HG02759 (cell line): ENCODE measurements around the gene SPOCD1.

Experiments
- ATAC-seq: cut with Tn5 transposase; IDR thresholded peaks from one replicate; pipeline ENCODE4 v1.9.1; 2021; ENCODE audit warnings: mild to moderate bottlenecking, moderate library complexity; ENCODE audit not compliant: unreplicated experiment

The SPOCD1 gene

DNA sequence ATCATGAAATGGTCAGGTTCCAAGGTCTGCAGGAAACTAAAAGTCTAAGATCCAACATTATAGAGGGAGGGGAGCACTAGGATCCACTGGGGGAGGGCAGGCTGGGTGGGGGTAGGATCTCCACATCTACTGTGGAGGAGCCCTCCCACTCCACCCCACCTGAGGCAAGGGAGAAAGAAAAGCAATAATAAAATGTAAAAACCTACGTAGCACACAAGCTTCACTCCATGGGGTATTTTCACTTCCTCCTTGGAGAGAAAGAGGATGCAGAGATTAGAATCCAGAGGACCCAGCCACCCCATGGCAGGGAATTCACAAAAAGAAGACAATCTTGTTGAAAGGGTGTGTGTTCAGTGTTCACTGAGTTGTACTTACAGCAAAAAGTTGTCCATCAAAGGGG lies 14.4 kb downstream of the SPOCD1 start:
- no peak for ATAC-seq

GRCh38 chr1:31800674-31800967 lies 15.2 kb downstream of the SPOCD1 start:
- no peak for ATAC-seq

DNA sequence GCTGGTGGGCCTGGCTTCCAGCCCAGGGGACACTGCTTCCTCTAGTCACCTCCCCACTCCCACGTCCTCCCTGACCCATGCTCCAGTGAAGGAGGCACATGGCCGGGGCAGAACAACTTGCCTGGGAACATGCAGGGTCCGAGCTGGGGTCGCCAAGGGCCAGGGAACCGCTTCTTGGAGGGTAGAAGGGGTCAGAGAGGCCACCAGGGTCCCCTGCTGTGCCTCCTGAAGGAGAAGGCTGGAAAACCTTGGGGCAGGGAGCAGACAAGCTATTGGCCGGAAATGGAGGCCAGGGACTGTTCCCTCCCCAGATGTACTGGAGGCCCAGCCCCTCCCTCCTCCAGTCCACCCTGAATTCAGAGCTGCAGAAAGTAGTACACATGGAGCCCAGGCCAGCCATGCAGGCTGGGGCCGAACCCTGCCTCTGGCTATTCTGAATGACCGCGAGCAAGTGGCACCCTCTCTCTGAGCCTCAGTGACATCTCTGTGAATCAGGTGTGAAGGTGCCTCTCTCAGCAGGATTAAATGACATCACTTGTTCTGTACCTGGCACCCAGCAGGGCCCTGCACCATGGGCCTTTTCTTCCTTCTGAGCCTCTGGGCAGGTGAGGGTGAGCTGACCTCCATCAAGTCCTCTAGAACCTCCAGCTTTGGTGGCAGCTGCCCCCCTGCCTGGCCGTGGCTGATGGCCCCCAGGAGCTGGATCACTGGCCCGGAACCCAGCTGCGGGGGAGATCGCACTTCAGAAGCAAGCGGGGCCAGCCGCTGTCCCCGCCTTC lies 15.7 kb downstream of the SPOCD1 start:
- ATAC-seq = no peak

GRCh38 chr1:31799196-31799894 lies 16.5 kb downstream of the SPOCD1 start:
- ATAC-seq = no peak

DNA sequence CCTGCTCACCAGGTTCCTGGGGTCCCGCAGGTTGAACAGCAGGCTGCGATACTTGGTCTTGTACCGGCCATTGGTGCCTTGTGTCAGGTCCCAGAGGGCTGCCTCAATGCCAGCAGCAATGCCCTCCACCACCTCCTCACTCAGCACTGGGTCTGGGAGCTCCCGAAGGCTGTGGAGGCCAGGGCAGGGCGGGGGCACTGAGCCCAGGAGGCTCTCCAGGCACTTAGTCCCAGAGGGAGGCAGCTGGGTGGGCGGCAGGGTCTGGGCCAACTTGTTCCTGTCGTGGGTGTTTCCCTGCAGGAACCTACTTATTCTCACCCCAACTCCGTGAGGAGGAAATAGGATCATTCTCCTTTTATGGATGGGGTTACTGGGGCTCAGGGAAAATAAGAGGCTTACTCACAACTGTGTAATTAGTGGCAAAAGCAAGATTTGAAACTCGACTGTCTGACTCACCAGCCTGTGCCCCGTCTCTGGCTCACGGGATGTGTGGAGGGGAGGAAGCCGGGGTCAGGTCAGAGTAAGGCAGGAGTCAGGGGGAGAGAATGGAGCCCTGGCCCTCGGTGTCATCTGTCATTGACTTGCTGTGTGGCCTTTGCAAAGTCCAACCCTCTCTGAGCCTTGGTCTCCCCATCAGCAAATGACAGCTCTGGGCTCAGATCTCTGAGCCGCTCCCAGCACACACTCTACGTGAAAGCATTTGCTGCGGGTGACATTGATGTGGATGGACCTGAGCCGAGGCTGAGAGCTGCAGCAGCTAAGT lies 17.2 kb downstream of the SPOCD1 start:
- ATAC-seq = no peak

- no peak for ATAC-seq
These were observed 17.8 kb downstream of the SPOCD1 start for GRCh38 chr1:31798086-31798432.

DNA sequence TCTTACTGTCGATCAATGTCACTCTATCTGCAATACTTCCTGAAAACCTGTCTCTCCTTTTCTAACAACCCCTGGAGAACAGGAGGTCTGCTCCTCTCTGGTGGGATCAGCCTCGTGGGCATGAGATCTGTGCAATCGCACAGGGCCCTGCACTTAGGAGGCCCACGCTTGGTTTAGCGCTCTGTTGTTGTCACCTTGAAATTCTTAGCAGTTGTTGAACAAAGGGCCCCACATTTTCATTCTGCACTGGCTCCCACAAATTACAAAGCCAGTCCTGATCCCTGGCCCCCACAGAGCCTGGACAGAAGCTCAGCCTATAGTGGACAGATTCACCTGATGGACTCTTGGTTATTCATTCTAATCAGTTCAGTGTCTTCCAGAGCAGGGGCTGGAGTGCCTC lies 18.6 kb downstream of the SPOCD1 start:
- ATAC-seq = no peak

GRCh38 chr1:31796707-31797106 lies 19.1 kb downstream of the SPOCD1 start:
- ATAC-seq = no peak

GRCh38 chr1:31795801-31796621 lies 19.8 kb downstream of the SPOCD1 start:
- ATAC-seq = no peak

- no peak for ATAC-seq
These were observed 20.6 kb downstream of the SPOCD1 start for GRCh38 chr1:31795096-31795675.

DNA sequence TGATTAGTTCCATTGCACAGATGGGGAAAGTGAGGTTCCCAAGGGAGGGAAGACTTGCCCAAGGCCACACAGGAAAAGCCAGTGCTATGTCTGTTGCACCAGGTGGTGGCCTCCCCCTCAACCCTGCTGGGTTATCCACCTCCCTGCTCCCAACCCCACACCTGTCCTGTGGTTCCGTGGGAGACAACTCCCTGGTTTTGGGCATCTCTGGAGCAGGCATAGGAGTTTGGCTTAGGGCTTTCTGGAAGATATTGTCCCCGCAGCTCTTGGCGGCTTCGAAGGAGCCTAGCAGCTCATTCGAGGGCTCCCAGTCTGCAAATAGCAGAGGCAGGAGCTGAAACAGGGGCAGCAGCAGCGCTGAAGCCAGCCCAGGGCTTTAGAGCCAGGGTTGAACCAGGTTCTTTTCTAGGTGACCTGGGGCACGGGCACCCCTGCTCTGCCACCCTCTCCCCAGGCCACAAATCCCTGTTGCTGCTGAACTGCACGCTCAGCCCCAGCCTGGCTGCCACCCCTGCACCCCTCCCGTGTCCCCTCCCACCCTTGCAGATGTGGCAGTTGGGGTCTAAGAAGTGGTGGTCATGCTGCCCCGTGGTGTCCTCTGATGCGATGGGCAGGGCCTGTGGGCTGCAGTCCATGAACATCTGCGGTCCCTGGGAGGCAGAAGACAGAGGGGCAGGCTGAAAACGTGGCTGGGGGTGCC lies 22.1 kb downstream of the SPOCD1 start:
- no peak for ATAC-seq

DNA sequence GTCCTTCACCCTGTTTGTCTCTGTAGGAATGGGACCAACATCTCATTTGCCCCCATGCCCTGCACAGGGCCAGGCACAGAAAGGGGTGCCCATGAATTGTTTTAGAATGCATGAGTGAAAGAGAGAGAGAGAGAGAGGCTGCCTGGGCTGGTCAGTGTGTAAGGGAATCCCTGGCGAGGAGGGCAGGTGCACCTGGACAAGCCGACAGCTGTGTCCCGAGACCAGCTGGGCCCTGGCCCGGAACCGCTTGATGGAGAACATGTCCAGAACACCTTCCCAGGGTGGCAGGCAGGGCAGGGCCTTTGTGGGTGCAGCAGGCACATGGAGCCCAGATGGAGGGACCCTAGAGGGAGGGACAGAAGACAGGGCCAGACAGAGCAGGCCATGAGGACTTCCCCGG lies 22.7 kb downstream of the SPOCD1 start:
- no peak for ATAC-seq

GRCh38 chr1:31792541-31792940 lies 23.3 kb downstream of the SPOCD1 start:
- ATAC-seq = no peak

DNA sequence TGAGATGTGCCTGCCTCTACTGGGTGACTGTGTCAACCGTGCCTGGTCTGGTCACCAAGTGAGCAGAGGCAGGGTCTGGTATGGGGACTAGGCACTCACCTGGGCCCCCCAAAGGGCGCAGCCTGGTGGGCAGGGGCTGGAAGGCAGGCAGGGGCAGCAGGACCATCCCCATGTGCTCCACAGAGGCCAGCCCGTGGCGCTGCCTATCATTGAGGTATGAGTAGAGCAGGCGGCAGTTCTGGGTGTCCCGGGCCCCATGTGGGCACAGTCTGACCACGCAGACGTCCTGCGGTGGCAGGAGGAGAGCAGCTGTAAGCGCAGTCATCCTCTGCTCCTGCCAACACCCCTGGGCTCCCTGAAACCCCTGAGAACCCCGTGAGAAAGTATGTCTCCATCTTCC lies 23.7 kb downstream of the SPOCD1 start:
- no peak for ATAC-seq

- no peak for ATAC-seq
These were observed 24.5 kb downstream of the SPOCD1 start for GRCh38 chr1:31791131-31791858.

DNA sequence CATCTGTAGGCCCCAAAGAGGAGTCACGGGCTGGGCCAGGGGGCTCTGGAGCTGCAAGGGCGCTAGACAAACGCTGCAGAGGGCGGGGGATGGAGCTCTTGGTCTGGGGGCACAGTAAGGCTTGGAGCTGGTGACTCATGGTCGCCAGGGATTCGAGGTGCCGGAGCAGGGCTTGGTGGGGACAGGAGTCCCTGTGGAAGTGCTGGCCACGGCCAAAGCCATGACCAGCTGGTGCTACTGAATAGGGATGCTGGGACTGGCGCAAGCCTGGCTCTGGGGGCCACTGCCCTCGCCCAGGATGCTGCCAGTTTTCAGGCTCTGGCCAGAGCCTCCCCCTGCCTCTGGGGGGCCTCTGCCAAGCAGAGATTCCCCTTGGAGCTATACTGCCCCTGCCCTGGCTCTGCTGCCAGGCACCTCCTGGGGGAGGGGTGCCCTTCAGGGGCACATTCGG lies 25.2 kb downstream of the SPOCD1 start:
- ATAC-seq = no peak

GRCh38 chr1:31790140-31790539 lies 25.7 kb downstream of the SPOCD1 start:
- ATAC-seq = no peak

DNA sequence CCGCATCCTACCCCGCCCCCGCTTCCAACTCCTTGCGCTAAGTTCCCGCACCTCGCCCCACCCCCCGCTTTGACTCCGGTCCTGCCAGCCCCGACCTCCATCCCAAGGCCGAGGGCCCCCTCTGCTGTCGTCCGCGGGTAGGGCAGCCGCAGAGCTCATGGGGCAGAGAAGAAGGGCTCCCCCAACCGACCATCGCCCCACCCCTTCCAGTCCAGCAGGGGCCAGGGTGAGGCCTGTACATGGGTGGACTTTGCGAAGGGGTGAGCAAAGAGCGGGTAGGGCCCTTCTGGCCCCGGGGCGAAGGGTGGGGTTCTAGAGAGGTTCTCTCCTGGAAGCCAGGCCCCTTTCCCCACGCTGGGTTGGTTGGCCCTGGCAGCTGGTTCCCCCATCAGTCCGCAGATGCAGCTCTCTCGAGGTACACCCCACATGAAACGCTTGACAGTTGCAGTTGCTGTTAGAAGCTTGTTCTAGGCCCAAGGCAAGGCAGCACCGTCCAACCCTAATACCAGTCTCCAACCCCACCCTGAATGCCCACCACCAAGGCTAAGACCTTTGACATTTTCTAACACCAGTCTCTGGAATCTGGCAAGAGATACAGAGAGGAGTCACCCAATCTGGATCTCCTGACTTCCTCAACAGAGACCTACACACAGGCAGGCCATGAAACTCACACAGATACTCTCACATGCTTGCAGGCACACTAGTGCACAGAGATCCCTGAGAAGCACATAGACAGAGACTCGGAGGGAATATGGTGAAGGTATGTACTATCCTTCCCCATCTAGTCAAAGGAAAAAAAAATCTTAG lies 26.4 kb downstream of the SPOCD1 start:
- peak; percentile 67 for ATAC-seq

DNA sequence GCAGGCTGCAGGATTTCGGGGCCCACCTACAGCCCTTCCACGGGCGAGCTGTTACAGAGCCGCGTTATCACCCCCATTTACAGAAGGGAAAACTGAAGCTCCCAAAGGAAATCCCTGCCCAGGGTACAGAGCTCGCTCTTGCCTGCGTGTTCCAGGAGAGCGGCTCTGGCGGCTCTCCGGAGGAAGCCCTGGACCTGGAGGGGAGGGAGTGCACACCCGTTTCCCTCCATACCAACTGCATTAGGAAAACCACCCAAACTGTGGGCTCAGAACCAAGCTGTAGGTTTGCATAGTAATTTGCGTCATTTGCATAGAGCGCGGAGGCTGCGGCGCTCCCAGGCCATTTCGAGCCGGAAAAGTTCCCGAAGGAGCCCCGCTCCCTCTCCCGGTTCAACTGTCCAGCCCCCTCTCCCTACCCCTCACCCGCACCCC lies 27.0 kb downstream of the SPOCD1 start:
- peak; percentile 4 for ATAC-seq
